Measurements from ENCODE around the gene ZNF3.
A peak's percentile ranks its signal among the peaks of the same experiment; 100 is the strongest.

ZNF3 gene

DNA sequence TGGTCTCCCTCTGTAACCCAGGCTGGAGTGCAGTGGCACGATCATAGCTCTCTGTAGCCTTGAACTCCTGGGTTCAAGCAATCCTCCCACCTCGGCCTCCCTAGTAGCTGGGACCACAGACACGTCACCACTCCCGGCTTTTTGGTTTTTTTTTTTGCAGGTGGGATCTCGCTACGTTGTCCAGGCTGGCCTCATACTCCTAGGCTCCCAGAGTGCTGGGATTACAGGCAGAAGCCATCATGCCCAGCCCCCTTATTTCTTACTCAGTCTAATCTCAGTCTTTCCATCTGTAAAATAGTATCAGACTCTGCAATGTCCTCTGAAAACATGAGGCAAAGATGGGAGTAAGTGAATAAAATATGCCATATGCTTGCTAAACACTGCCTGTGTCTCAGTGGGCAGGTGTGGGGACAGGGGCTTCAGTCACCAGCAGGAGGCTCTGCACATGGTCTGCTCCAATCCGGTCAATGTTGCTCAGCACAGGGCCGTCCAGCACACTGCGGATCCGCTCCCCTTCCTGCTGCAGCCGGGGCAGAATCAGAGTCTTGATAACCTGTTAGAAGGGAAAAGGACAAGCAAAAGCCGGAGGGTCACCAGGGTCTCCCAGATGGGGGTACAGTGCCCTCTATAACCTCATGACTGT lies 28.1 kb upstream of the ZNF3 start:
- DNase-seq (ENCODE audit: low spot score) = no peak

DNA sequence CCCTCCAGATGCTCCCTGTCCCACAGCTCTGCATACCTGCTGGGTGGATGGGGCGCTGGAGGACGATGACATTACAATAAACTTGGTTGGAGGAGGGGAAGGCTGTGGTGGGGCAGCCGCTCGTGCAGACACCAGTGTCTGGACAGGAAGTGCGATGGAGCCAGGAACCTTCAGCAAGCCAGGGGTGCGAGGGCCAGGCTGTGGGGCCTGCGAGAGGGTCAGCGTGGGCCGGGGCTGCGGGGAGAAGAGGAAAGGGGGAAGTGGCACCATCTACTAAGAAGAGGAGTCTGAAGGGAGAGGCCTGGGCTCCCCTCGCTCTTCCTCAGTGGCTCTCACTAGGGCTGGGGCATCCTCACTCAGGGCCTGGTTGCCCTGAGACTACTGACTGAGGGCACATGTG lies 26.4 kb upstream of the ZNF3 start:
- DNase-seq (ENCODE audit: low spot score) = no peak

DNA sequence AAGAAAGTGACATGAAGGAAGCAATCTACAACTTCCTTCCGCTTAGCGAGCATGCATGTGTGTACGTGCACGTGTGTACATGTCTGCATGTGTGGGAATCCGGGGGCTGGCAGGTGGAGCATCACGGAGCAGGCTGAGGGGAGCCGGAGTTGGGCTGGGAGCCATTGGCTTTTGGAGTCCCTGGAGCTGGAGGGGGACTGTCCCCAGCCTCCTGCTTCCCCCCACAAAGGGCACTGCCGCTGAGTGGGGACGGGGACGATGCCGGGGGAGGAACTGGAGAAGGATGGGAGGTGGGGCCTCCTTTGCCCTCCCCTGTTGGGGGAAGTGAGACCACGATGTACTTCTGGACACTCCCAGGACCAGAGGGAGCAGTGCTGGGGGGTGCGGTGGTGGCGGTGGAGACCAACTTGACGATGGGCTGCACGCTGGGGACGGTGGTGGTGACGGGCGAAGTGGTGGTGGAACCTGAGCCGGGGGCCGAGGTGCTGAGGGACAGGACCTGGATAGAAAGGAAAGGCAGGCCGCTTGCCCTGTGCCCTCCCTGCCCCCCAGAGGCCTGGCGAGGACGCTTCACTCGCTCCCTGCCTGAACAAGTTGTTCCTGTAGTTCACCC lies 25.7 kb upstream of the ZNF3 start:
- no peak for DNase-seq (ENCODE audit: low spot score)

DNA sequence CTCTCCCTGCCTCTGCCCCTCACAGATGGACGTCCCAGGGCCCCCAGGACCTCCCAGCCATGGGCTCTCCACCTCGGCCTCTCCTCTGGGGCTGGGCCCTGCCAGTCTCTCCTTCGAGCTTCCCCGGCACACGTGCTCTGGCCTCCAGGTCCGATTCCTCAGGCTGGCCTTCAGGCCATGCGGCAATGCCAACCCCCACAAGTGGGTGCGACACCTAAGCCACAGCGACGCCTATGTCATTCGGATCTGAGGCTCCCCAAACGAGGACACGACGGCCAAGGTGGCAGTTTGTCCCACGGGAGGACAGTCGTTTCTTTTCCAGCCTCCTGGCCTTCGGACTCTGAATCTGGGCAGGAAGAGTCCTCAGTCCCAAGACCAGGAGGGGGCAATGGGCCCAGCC lies 25.1 kb upstream of the ZNF3 start:
- DNase-seq (ENCODE audit: low spot score) = no peak

DNA sequence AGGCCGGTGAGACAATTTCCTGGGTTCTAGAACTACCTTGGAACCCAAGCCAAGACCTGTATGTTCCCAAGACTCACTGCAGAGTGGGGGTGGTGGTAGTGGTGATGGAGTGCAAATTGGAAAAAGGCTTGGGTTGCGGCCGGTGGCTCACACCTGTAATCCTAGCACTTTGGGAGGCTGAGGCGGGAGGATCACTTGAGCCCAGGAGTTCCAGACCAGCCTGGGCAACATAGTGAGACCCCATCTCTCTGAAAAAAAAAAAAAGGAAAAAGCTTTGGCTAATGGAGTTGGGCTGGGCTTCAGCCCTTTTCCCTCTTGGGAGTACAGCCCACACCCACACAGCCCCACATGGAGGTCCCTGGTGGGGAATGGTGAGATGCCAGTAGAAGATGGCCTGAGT lies 24.0 kb upstream of the ZNF3 start:
- DNase-seq (ENCODE audit: low spot score) = no peak

DNA sequence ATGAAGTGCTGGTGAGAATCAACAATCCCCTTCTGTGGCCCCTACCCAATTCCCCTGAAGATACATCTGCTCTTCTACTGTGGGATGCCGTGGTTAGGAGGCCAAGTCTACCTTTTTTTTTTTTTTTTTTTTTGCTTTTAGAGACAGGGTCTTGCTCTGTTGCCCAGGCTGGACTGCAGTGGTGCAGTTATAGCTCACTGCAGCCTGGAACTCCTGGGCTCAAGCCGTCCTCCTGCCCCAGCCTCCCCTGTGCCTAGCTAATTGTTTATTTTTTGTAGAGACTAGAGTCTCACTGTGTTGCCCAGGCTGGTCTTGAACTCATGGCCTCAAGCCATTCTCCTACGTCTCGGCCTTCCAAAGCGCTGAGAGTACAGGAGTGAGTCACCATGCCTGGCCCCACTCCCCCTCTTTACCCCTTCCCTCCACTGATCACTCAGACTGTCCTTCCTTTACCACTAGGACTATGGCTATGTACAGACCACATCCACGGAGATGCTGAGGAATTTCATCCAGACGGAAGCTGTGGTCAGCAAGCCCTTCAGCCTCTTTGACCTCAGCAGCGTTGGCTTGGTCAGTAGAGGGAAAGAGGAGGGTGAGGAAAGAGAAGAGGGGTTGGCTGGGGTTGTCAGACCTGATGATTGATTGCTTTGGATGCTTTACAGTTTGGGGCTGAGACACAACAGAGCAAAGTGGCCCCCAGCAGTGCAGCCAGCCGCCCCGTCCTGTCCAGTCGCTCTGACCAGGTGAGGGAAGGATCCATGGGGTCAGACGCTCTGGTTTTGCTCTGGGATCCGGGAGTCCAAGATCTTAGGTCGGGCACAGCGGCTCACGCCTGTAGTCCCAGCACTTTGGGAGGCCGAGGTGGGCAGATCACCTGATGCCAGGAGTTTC lies 21.7 kb upstream of the ZNF3 start:
- DNase-seq (ENCODE audit: low spot score) = no peak

DNA sequence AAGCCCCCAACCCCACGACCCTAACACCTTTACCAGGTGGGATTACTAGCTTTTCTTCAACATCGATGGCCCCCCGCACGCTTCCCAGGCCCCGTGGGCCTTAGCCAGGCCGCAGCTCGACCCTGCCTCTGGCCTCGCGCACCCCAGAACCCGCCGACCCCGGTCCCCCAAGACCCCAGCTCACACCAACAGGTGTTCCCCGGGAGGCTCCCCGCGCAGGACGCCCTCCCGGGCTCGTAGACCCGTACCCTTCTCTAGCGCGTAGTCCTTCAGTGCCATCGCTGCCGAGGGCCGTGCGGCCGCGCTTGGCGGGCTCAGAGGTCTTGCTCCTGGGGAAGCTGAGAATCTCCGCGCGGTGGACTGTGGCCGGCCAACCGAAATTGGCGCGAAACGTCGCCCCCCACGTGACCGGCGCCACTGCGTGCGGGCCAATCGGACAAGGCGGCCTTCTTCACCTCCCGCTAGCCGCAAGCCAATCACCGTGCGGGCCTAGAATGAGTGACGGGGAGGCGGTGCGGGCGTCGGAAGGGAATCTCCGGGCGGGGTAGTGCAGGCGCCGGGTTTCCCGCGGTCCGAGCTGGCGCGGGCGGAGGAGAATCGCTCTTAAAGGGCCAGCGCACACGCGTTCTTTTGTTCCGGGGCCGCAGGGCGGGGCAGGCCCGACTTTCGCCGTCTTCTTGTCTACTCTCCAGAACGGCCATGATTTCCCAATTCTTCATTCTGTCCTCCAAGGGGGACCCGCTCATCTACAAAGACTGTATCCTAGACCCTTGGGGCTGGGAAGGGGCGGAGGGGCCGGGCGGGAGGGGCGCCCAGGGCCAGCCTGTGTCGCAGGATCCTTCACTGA lies 19.7 kb upstream of the ZNF3 start, which contains the start of the genes AP4M1 and MCM7:
TSS of gene AP4M1 (plus strand) at position 628 of the 847 bp plus-strand sequence. CDS start at position 700, 72 bp downstream.
TSS of gene MCM7 (minus strand) at position 382 of the 847 bp plus-strand sequence. CDS start at position 279, 103 bp downstream.
- peak; percentile 97 for DNase-seq (ENCODE audit: low spot score)

DNA sequence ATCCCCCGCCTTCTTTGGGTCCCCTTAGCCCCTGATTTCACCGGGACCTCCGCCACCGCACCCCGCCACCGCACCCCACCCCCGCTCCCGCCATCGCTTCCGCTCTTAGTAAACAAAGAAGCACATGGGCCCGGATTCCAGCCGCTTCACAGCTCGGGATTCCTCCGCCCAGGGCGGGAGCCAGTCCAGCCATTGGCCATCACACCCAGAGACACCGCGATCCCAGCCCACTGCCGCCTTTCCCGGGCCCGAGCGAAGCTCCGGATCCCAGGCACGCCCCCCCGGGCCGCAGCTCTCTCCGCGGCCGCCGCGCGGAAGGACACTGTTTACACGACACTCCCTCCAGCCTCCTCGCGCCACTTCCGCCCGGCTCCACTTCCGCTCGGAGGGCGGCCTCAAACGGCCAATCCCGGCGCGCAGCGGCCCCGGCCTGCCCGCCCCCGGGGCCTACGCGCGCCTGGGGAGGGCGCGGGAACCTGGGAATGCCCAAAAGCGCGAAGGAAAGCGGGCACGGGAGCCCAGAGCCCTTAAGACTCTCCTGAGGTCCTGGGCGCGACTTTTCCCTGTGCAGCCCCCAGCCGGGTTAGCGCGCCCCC lies 19.0 kb upstream of the ZNF3 start:
- DNase-seq (ENCODE audit: low spot score) = peak; percentile 85

DNA sequence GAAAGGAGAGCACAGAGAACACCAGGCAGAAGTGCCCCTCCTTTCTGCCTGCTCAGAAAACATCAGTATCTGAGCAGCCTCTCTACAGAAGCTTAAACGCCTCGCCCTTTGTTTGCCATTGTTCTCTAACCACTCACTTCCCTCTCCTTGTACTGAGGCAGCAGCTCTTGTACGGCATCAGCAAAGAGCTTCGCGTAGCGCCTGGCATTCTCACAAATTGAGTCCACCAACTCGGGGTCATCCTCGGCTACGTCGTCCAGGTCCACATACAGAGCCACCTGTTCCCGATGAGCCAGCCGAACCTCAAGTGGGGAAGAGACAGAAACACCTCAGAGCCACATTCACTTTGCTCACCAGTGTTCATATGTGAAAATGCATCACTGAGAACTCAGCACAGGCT lies 17.9 kb upstream of the ZNF3 start:
- DNase-seq (ENCODE audit: low spot score) = no peak

DNA sequence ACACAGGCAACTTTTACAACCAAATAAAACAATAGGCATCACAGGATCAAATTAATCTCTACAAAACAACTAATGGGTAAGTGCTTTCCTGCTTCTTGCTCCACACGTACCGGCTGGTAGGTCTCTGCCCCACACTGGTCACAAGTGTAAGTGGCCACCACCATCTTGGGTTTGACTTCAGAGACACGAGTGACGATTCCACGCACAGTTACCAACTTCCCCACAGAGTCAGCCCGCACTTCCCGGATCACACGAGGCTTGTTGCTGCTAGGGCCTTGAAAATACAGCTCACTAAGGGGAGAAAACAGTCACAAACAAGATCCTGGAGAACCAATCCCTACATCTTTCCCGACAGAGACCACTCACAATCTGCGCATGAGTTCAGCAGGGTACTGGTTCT lies 17.4 kb upstream of the ZNF3 start:
- no peak for DNase-seq (ENCODE audit: low spot score)

DNA sequence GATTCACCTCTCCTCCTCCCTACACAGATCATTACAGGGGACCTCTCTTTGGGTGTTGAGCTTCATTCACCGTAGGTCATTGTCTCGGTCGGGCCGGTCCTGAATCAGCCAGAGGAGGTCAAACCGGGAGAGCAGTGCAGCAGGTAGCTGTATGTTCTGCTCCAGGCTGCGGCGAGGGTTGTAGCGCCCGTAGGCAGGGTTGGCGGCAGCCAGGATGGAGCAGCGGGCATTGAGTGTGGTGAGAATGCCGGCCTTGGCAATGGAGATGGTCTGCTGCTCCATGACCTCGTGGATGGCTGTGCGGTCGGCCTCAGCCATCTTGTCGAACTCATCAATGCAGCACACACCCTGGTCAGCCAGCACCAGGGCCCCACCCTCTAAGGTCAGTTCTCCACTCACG lies 14.2 kb upstream of the ZNF3 start:
- DNase-seq (ENCODE audit: low spot score) = no peak

DNA sequence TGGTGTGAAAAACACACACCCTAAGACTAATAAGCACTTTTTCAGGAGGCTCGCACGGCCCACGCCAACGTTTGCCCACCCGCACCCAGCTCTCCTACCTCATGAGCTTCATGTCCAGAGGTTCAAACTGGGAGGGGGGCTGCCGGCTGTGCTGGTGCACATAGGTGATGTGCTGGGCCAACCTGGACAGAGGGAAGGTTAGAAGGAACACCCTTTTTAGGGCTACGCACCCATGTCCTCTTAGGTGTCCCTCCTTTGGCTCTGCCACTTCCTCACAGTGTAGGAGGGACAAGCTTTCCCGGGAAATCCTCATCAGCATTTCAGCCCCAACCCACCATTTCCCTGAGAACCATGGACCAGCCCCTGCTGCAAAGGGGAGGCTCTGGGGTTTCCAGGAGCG lies 13.8 kb upstream of the ZNF3 start:
- DNase-seq (ENCODE audit: low spot score) = no peak

DNA sequence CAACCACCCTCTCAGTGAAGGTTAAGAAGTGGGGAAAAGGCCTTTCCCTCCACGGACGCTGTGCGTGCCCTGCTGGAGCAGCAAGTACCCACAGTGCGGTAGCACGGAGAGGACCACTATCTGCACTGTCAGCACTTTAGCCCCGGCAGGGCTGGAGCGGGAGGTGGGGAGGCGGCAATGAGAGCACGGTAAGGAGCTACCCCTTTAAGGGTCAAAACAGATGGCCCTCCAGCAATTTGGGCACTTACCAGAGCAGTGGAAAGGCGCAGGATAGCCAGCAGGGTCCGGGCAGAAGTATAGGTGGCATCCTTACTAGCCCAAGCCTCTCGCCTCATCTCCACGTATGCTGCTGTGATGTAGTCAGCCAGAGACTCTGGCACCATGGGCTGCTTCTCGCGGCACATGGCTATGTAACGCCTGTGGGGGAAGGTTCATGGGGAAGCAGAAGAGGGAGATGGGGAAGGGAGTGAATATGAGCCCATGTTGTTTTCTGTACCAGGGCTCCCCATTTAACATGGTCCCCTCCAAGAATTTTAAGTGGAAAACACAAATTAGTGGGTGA lies 12.5 kb upstream of the ZNF3 start:
- no peak for DNase-seq (ENCODE audit: low spot score)

DNA sequence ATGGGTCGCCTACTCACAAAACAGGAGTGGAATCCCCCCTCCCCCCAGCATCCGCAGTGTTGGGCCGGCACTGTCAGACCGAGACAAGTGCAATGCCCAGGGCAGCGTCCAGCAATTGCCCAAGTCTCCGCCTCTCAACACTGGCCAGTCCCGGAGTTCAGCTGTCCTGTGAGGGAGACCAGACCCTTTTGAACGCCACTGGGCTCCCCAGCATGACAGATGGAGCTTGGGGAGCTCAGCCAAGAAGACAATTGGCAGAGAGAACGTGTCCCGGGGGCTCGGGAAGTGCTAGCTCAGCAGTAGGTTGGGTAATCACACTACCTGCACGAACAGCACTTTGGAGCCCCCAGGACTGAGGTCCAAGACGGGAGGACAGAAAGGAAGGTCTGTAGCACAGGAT lies 12.0 kb upstream of the ZNF3 start:
- DNase-seq (ENCODE audit: low spot score) = no peak

DNA sequence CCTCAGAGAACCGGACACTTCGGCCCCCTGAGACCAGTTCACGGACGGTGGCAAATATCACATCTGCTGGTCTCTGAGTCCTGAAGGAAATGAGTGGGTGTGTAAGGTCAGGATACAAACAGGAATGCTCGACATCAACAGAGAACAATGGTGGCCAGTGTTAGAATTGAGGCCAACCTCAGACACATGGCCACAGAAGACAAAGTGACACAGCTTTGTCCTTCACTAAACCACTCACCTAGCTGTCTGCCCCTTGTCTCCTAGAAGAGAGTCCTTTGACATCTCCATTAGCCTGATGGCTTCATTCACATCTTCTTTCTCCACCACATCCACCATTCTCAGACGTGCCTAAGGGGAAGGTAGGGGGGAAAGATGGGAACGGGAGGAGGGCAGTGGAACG lies 11.5 kb upstream of the ZNF3 start:
- no peak for DNase-seq (ENCODE audit: low spot score)

DNA sequence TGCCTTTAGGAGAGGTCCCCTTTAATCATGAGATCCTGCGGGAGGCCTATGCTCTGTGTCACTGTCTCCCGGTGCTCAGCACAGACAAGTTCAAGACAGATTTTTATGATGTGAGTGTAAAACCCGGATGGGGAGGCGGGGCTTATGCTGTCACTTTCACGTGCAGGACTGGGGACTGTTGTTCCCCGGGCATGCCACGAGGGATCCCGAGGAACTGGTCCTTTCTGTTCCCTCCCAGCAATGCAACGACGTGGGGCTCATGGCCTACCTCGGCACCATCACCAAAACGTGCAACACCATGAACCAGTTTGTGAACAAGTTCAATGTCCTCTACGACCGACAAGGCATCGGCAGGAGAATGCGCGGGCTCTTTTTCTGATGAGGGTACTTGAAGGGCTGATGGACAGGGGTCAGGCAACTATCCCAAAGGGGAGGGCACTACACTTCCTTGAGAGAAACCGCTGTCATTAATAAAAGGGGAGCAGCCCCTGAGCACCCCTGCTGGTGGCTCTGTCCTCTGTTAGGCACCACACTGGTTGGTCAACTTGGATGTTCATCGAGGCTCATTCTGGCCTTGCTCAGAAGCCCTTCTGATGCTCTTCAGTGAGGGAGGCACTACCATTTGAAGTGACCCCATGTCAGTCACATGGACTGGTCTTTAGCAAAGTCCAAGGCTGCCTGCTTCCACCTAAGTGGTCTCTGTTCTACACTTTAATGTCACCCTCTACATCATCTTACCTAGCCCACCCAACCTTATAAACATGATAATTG lies 10.1 kb upstream of the ZNF3 start:
- DNase-seq (ENCODE audit: low spot score) = no peak

DNA sequence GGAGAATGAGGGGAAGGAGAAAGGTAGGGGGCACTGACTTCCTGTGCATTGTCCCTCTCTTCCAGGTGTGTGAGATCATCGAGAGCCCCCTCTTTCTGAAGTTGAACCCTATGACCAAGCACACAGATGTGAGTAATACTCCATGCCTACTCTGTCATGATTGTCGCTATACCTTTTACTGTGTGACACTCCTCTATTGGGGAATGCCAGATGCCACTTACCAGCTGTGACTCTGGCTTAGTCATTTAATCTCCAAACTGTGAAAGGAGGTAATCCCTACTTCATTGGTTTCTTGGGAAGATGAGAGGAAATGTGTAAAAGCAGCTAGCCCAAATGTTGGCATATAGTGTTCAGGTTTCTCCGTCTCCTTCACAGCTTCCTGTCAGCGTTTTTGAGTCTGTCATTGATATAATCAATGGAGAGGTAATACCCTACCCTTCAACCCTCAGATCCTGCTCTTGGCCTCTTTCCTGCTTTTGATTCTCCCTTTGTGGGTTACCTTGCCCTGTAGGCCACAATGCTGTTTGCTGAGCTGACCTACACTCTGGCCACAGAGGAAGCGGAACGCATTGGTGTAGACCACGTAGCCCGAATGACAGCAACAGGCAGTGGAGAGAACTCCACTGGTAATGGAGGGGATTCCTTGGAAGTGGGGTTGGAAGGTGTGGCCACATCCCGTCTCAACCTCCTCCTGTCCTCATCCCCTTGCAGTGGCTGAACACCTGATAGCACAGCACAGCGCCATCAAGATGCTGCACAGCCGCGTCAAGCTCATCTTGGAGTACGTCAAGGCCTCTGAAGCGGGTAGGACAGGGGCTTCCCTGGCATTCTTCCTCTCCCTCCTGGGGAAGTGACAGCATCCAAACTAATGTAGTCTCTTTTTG lies 9.2 kb upstream of the ZNF3 start:
- no peak for DNase-seq (ENCODE audit: low spot score)

DNA sequence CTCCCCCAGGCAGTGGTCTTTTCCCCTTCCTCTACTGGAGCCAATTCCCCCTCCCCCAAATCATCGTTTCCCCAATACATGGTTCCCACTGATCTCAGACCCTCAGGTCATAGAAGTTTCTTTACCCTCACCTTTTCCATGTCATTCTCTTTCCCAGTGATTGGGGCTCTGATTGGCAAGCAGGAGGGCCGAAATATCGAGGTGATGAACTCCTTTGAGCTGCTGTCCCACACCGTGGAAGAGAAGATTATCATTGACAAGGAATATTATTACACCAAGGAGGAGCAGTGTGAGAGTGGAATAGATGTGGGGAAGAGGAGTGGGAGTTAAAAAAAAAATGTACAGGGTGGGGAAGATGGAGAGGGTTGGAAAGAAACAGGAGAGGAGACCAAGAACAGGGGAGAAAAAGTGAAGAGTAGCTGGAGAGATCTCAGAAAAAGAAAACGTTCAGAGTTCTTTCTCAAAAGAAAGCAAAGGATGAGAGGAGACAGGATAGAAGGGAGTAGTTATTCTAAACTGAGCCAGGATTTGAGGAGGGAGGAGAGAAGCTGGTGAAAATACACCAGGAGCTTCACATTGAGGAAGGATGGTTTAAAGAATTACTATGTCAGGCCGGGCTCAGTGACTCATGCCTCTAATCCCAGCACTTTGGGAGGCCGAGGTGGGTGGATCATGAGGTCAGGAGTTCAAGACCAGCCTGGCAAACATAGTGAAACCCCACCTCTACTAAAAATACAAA lies 8.1 kb upstream of the ZNF3 start:
- no peak for DNase-seq (ENCODE audit: low spot score)

Measured in CD4-positive, alpha-beta T cell treated with Interleukin-2 at 100 ng/mL for 4 hours (primary cell).